Measurements from ENCODE around the gene BAIAP3. TPM values are rescaled to one million over a fixed set of nuclear protein-coding genes. Genes with fewer than 3 reads are reported as not detected.

The BAIAP3 gene
- total RNA-seq = 10 to 100 TPM in 1 of 3 donors, 1 to 10 TPM in 2; 5.6 to 14.6 (median 5.7) TPM
- long read RNA-seq, donor 1, partial matches to known transcripts = 5 of 6 reads
- long read RNA-seq, donor 1, other reads (novel, unspliced or antisense) = 0 of 6 reads
- long read RNA-seq, donor 2 = 0 reads

- peaks cover 24% of the 10 kb centered on the region for H3K4me1 ChIP-seq (ENCODE audit: low read depth)
- no peaks in the 10 kb centered on the region for H3K9me3 ChIP-seq
- DNase-seq (peak in 2 of 3 donors; percentile 57 to 70), ATAC-seq (peak; percentile 79)
- no peak within 1 kb of the TSS for H3K4me3 ChIP-seq
- H3K36me3 ChIP-seq (ENCODE audit: low read depth) = no peaks in the 10 kb centered on the region
- TF ChIP-seq CTCF (IDR thresholded peaks at IDR 0.05) = no peak
- intact Hi-C loops (cut with DNase I, micrococcal nuclease) = no loop called here
Observed at GRCh38 chr16:1333149-1333812, at the start of gene BAIAP3. TSS of gene BAIAP3 (plus strand) at chr16:1333645. CDS start at chr16:1338550, 4,905 bp downstream.

- Histone ChIP-seq H3K4me1 (ENCODE audit: low read depth) (no peaks in the 10 kb centered on the region), H3K9me3 (no peaks in the 10 kb centered on the region), H3K36me3 (ENCODE audit: low read depth) (no peaks in the 10 kb centered on the region), H3K4me3 (no peak overlapping the region)
- intact Hi-C loops (cut with DNase I, micrococcal nuclease) = no loop called here
- TF ChIP-seq CTCF (IDR thresholded peaks at IDR 0.05) = no peak
- peak in 1 of 3 donors; percentile 25 for DNase-seq
- ATAC-seq = no peak
Observed at GRCh38 chr16:1283996-1284616, 49.3 kb upstream of the BAIAP3 start.

GRCh38 chr16:1285669-1286512 is 47.6 kb upstream of the BAIAP3 start:
- Histone ChIP-seq H3K4me3 (no peak overlapping the region), H3K36me3 (ENCODE audit: low read depth) (no peaks in the 10 kb centered on the region), H3K4me1 (ENCODE audit: low read depth) (no peaks in the 10 kb centered on the region), H3K9me3 (no peaks in the 10 kb centered on the region)
- no peak for TF ChIP-seq CTCF (IDR thresholded peaks at IDR 0.05)
- DNase-seq = no peak
- no peak for ATAC-seq
- intact Hi-C loops (cut with DNase I, micrococcal nuclease) = no loop called here

GRCh38 chr16:1286513-1287094 is 46.8 kb upstream of the BAIAP3 start:
- no peaks in the 10 kb centered on the region for H3K4me1 ChIP-seq (ENCODE audit: low read depth)
- no peaks in the 10 kb centered on the region for H3K9me3 ChIP-seq
- no peak overlapping the region for H3K4me3 ChIP-seq
- intact Hi-C loops (cut with DNase I, micrococcal nuclease) = no loop called here
- H3K36me3 ChIP-seq (ENCODE audit: low read depth) = no peaks in the 10 kb centered on the region
- ATAC-seq = no peak
- no peak for TF ChIP-seq CTCF (IDR thresholded peaks at IDR 0.05)
- DNase-seq = no peak

- no peak overlapping the region for H3K4me3 ChIP-seq
- ATAC-seq (no peak), DNase-seq (no peak)
- intact Hi-C loops (cut with DNase I, micrococcal nuclease) = no loop called here
- no peaks in the 10 kb centered on the region for H3K4me1 ChIP-seq (ENCODE audit: low read depth)
- H3K36me3 ChIP-seq (ENCODE audit: low read depth) = no peaks in the 10 kb centered on the region
- H3K9me3 ChIP-seq = no peaks in the 10 kb centered on the region
- no peak for TF ChIP-seq CTCF (IDR thresholded peaks at IDR 0.05)
Observed at GRCh38 chr16:1287982-1288670, 45.3 kb upstream of the BAIAP3 start.
